Activated CD8-positive, alpha-beta memory T cell treated with anti-CD3 and anti-CD28 coated beads, Interleukin-2, amount 10 ng/mL, durations not matched to agents 7 days and 5 days (primary cell): ENCODE results near the gene DHX57. TPM values are rescaled to one million over a fixed set of nuclear protein-coding genes. Genes with fewer than 3 reads are reported as not detected.

Source experiments
- ATAC-seq: fragments of 150-1000 bp; cut with Tn5 transposase; one replicate; pipeline ENCODE4 v1.10.0; 2021; ENCODE audit warnings: moderate library complexity
- CTCF ChIA-PET: fragments of 350-600 bp; sonication (Branson Sonifier 250); formaldehyde crosslinking; loops from one replicate; lab custom pipeline; 2021; ENCODE audit warnings: antibody characterized with exemption; lab: Charles Lee
- DNase-seq: peaks from one replicate; pipeline ENCODE4 v3.0.0-alpha.2; 2020
- H3K27ac Mint-ChIP-seq: one replicate; pipeline ENCODE4 v1.8.0; 2021; ENCODE audit warnings: mild to moderate bottlenecking, mixed read lengths
- H3K27me3 Mint-ChIP-seq: one replicate; pipeline ENCODE4 v1.8.0; 2021; ENCODE audit warnings: mixed read lengths
- H3K36me3 Mint-ChIP-seq: one replicate; pipeline ENCODE4 v1.8.0; 2021; ENCODE audit warnings: mild to moderate bottlenecking, mixed read lengths
- H3K4me1 Mint-ChIP-seq: one replicate; pipeline ENCODE4 v1.8.0; 2021; ENCODE audit warnings: mixed read lengths
- H3K4me3 Mint-ChIP-seq: one replicate; pipeline ENCODE4 v1.8.0; 2021; ENCODE audit warnings: mild to moderate bottlenecking, moderate library complexity, mixed read lengths
- H3K9me3 Mint-ChIP-seq: one replicate; pipeline ENCODE4 v1.8.0; 2022; ENCODE audit warnings: low read depth, mixed read lengths
- total RNA-seq, 2 experiments: library from RNA; stranded (reverse); gene quantifications; one replicate each; pipeline ENCODE4 v1.2.3, GENCODE V29; 2021

DHX57 gene
- 10 to 100 TPM; 15.3 to 18.2 TPM for total RNA-seq

- CTCF ChIA-PET: interaction anchor here (0.7 to 1.0 kb wide), 4 partner anchors 73 to 343 kb away, joined by 3 to 4 read pairs (median 4); no protein-coding TSS in a partner anchor
- DNase-seq (peak; percentile 91), ATAC-seq (peak; percentile 99)
- Mint-ChIP-seq H3K27me3 (no peaks in the 10 kb centered on the region), H3K9me3 (peaks cover 2% of the 10 kb centered on the region), H3K36me3 (peaks cover 7% of the 10 kb centered on the region), H3K4me3 (peak within 1 kb of the TSS; percentile 95), H3K4me1 (peaks cover 19% of the 10 kb centered on the region), H3K27ac (peak within 1 kb of the TSS; percentile 88)
Observed at GRCh38 chr2:38875576-38876367, at the start of gene DHX57, which contains the start of gene MORN2. DHX57 (minus strand) TSS chr2:38875934; CDS start chr2:38868405, 7,529 bp downstream. MORN2 (plus strand) TSS chr2:38875976.

- CTCF ChIA-PET: interaction anchor here (0.8 kb wide), 1 partner anchor 13 kb away, joined by 3 read pairs; no protein-coding TSS in a partner anchor
- no peak overlapping the region for H3K27ac Mint-ChIP-seq
Observed at GRCh38 chr2:38922902-38923301, 47.2 kb upstream of the DHX57 start.

GRCh38 chr2:38922389-38922788, 46.7 kb upstream of the DHX57 start:
- ATAC-seq (no peak), DNase-seq (no peak)
- CTCF ChIA-PET: no interaction called here
- H3K36me3 Mint-ChIP-seq: no peaks in the 10 kb centered on the region
- peaks cover 11% of the 10 kb centered on the region for H3K27me3 Mint-ChIP-seq
- H3K9me3 Mint-ChIP-seq: no peaks in the 10 kb centered on the region
- H3K4me1 Mint-ChIP-seq: no peaks in the 10 kb centered on the region
- no peak overlapping the region for H3K27ac Mint-ChIP-seq
- no peak overlapping the region for H3K4me3 Mint-ChIP-seq

More at GRCh38 chr2:38922902-38923301, 47.2 kb upstream of the DHX57 start:
- Mint-ChIP-seq H3K27me3 (peaks cover 11% of the 10 kb centered on the region), H3K9me3 (no peaks in the 10 kb centered on the region), H3K4me1 (no peaks in the 10 kb centered on the region), H3K4me3 (no peak overlapping the region), H3K36me3 (no peaks in the 10 kb centered on the region)
- no peak for DNase-seq
- ATAC-seq: no peak

- no peak for DNase-seq
- Mint-ChIP-seq H3K9me3 (no peaks in the 10 kb centered on the region), H3K27ac (no peak overlapping the region), H3K4me3 (no peak overlapping the region), H3K4me1 (peaks cover 14% of the 10 kb centered on the region), H3K27me3 (no peaks in the 10 kb centered on the region), H3K36me3 (no peaks in the 10 kb centered on the region)
- CTCF ChIA-PET: interaction anchor here (1.4 kb wide), 1 partner anchor 36 kb away, joined by 5 read pairs; no protein-coding TSS in a partner anchor
- ATAC-seq: no peak
Observed at GRCh38 chr2:38912619-38913018, 36.9 kb upstream of the DHX57 start.

GRCh38 chr2:38911191-38911590, 35.5 kb upstream of the DHX57 start:
- ATAC-seq: no peak
- DNase-seq: no peak
- Mint-ChIP-seq H3K4me3 (no peak overlapping the region), H3K36me3 (no peaks in the 10 kb centered on the region), H3K27me3 (no peaks in the 10 kb centered on the region), H3K4me1 (peaks cover 16% of the 10 kb centered on the region), H3K27ac (no peak overlapping the region), H3K9me3 (no peaks in the 10 kb centered on the region)
- CTCF ChIA-PET: no interaction called here

- ATAC-seq (no peak), DNase-seq (no peak)
- H3K4me1 Mint-ChIP-seq: peaks cover 16% of the 10 kb centered on the region
- H3K27me3 Mint-ChIP-seq: no peaks in the 10 kb centered on the region
- no peak overlapping the region for H3K4me3 Mint-ChIP-seq
- H3K36me3 Mint-ChIP-seq: no peaks in the 10 kb centered on the region
- H3K27ac Mint-ChIP-seq: no peak overlapping the region
- no peaks in the 10 kb centered on the region for H3K9me3 Mint-ChIP-seq
- CTCF ChIA-PET: interaction anchor here (0.6 to 1.2 kb wide), 3 partner anchors 14 to 38 kb away, joined by 3 read pairs; no protein-coding TSS in a partner anchor
Observed at GRCh38 chr2:38909872-38910271, 34.1 kb upstream of the DHX57 start.

GRCh38 chr2:38907743-38908562, 32.2 kb upstream of the DHX57 start:
- Mint-ChIP-seq H3K9me3 (no peaks in the 10 kb centered on the region), H3K27me3 (no peaks in the 10 kb centered on the region), H3K36me3 (no peaks in the 10 kb centered on the region), H3K4me3 (no peak overlapping the region), H3K27ac (peak overlapping the region; percentile 45), H3K4me1 (peaks cover 16% of the 10 kb centered on the region)
- DNase-seq (peak; percentile 51), ATAC-seq (peak; percentile 88)
- CTCF ChIA-PET: no interaction called here

GRCh38 chr2:38907242-38907641, 31.5 kb upstream of the DHX57 start:
- Mint-ChIP-seq H3K4me1 (peaks cover 16% of the 10 kb centered on the region), H3K4me3 (no peak overlapping the region), H3K27me3 (no peaks in the 10 kb centered on the region), H3K36me3 (no peaks in the 10 kb centered on the region), H3K27ac (no peak overlapping the region), H3K9me3 (no peaks in the 10 kb centered on the region)
- CTCF ChIA-PET: no interaction called here
- ATAC-seq (no peak), DNase-seq (no peak)

- CTCF ChIA-PET: interaction anchor here (1.4 kb wide), 1 partner anchor 9 kb away, joined by 4 read pairs; no protein-coding TSS in a partner anchor
- no peak for ATAC-seq
- H3K9me3 Mint-ChIP-seq: no peaks in the 10 kb centered on the region
Observed at GRCh38 chr2:38905251-38905650, 29.5 kb upstream of the DHX57 start.

GRCh38 chr2:38900726-38901125, 25.0 kb upstream of the DHX57 start:
- peaks cover 12% of the 10 kb centered on the region for H3K27me3 Mint-ChIP-seq
- no peaks in the 10 kb centered on the region for H3K36me3 Mint-ChIP-seq
- H3K4me1 Mint-ChIP-seq: no peaks in the 10 kb centered on the region
- H3K4me3 Mint-ChIP-seq: no peak overlapping the region
- ATAC-seq: no peak
- no peak overlapping the region for H3K27ac Mint-ChIP-seq
- no peak for DNase-seq
- H3K9me3 Mint-ChIP-seq: no peaks in the 10 kb centered on the region
- CTCF ChIA-PET: no interaction called here

More at GRCh38 chr2:38905251-38905650, 29.5 kb upstream of the DHX57 start:
- no peak for DNase-seq
- Mint-ChIP-seq H3K27me3 (peaks cover under 1% of the 10 kb centered on the region), H3K36me3 (no peaks in the 10 kb centered on the region), H3K4me1 (peaks cover 16% of the 10 kb centered on the region), H3K27ac (no peak overlapping the region), H3K4me3 (no peak overlapping the region)

- no peak for ATAC-seq
- Mint-ChIP-seq H3K9me3 (no peaks in the 10 kb centered on the region), H3K27ac (no peak overlapping the region), H3K4me3 (no peak overlapping the region), H3K27me3 (peaks cover 12% of the 10 kb centered on the region), H3K4me1 (no peaks in the 10 kb centered on the region), H3K36me3 (no peaks in the 10 kb centered on the region)
- CTCF ChIA-PET: interaction anchor here (1.1 kb wide), 1 partner anchor 390 kb away, joined by 3 read pairs; no protein-coding TSS in a partner anchor
- no peak for DNase-seq
Observed at GRCh38 chr2:38898256-38898655, 22.5 kb upstream of the DHX57 start.

- DNase-seq (no peak), ATAC-seq (no peak)
- CTCF ChIA-PET: no interaction called here
- no peaks in the 10 kb centered on the region for H3K4me1 Mint-ChIP-seq
- H3K27ac Mint-ChIP-seq: no peak overlapping the region
- no peaks in the 10 kb centered on the region for H3K36me3 Mint-ChIP-seq
- peaks cover 10% of the 10 kb centered on the region for H3K27me3 Mint-ChIP-seq
- no peaks in the 10 kb centered on the region for H3K9me3 Mint-ChIP-seq
- H3K4me3 Mint-ChIP-seq: no peak overlapping the region
Observed at GRCh38 chr2:38892819-38893218, 17.1 kb upstream of the DHX57 start.

GRCh38 chr2:38889575-38889974, 13.8 kb upstream of the DHX57 start, which contains the start of gene ARHGEF33:
ARHGEF33 (plus strand) TSS chr2:38889875; CDS start chr2:38919448, 29,573 bp downstream.
- DNase-seq: no peak
- CTCF ChIA-PET: no interaction called here

More at GRCh38 chr2:38889575-38889974, 13.8 kb upstream of the DHX57 start, which contains the start of gene ARHGEF33:
- no peak for ATAC-seq
- Mint-ChIP-seq H3K4me1 (no peaks in the 10 kb centered on the region), H3K4me3 (no peak within 1 kb of the TSS), H3K27ac (no peak within 1 kb of the TSS), H3K9me3 (no peaks in the 10 kb centered on the region), H3K27me3 (peaks cover 4% of the 10 kb centered on the region), H3K36me3 (no peaks in the 10 kb centered on the region)
